GM06990 (cell line): ENCODE data around the gene FAF2.
A peak's percentile ranks its signal among the peaks of the same experiment; 100 is the strongest.

Source experiments
- DNase-seq: peaks from one replicate; pipeline ENCODE4 v3.0.0-alpha.2; 2011; ENCODE audit not compliant: insufficient read length; ENCODE audit errors: extremely low read depth
- H3K27me3 ChIP-seq: replicated peaks from 2 replicates; pipeline ENCODE4 v1.6.0; 2011; ENCODE audit warnings: low read length; ENCODE audit not compliant: control insufficient read depth, insufficient read depth
- H3K36me3 ChIP-seq: 2 replicates; pipeline ENCODE4 v1.5.1; 2011; ENCODE audit warnings: low read length; ENCODE audit not compliant: control insufficient read depth, insufficient read depth
- H3K4me3 ChIP-seq: replicated peaks from 2 replicates; pipeline ENCODE4 v1.5.1; 2011; ENCODE audit warnings: low read depth, mild to moderate bottlenecking, control low read depth, low read length
- TF ChIP-seq, protein P1 (sequence below): IDR thresholded peaks from 2 replicates; pipeline ENCODE4 v1.5.1; 2011; ENCODE audit warnings: low read length, control low read depth, mild to moderate bottlenecking, inconsistent platforms; ENCODE audit not compliant: insufficient read depth, poor library complexity, severe bottlenecking

Gene FAF2, protein sequence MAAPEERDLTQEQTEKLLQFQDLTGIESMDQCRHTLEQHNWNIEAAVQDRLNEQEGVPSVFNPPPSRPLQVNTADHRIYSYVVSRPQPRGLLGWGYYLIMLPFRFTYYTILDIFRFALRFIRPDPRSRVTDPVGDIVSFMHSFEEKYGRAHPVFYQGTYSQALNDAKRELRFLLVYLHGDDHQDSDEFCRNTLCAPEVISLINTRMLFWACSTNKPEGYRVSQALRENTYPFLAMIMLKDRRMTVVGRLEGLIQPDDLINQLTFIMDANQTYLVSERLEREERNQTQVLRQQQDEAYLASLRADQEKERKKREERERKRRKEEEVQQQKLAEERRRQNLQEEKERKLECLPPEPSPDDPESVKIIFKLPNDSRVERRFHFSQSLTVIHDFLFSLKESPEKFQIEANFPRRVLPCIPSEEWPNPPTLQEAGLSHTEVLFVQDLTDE

DNA sequence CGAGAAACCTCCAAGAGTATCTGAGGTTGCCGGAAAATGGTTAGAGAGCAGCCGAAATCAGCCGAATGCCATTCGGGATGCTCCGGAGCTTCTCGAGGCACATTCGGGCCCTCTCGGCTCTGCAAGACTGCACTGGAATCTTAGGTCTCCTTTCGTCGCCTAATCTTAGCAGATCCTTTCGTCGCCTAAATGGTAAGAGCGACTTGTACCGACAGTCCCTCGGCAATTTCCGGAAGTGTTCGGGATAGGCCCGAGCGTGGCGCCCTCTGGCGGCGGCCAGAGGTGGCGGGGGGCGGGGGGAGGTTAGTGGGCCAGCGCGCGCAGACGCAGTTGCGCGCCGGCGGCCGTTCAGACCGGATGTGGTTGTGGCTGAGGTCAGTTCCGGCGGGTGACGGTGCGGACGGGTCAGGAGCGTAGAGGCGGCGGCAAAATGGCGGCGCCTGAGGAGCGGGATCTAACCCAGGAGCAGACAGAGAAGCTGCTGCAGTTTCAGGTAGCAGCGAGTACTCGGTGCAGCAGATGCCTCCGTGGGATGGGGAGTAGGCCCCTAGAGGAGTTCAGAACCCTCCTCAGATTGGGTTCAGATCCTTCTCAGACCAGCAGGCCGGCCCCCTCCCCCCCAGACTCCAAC is at the start of gene FAF2:
FAF2 (plus strand) TSS at position 408 of the 631 bp plus-strand sequence; CDS start at position 431, 23 bp downstream.
- TF ChIP-seq, protein P1, sequence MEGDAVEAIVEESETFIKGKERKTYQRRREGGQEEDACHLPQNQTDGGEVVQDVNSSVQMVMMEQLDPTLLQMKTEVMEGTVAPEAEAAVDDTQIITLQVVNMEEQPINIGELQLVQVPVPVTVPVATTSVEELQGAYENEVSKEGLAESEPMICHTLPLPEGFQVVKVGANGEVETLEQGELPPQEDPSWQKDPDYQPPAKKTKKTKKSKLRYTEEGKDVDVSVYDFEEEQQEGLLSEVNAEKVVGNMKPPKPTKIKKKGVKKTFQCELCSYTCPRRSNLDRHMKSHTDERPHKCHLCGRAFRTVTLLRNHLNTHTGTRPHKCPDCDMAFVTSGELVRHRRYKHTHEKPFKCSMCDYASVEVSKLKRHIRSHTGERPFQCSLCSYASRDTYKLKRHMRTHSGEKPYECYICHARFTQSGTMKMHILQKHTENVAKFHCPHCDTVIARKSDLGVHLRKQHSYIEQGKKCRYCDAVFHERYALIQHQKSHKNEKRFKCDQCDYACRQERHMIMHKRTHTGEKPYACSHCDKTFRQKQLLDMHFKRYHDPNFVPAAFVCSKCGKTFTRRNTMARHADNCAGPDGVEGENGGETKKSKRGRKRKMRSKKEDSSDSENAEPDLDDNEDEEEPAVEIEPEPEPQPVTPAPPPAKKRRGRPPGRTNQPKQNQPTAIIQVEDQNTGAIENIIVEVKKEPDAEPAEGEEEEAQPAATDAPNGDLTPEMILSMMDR: peak; percentile 81
- Histone ChIP-seq H3K27me3 (no peaks in the 10 kb centered on the region), H3K36me3 (no peaks in the 10 kb centered on the region), H3K4me3 (peak within 1 kb of the TSS; percentile 98)
- peak; percentile 99 for DNase-seq

DNA sequence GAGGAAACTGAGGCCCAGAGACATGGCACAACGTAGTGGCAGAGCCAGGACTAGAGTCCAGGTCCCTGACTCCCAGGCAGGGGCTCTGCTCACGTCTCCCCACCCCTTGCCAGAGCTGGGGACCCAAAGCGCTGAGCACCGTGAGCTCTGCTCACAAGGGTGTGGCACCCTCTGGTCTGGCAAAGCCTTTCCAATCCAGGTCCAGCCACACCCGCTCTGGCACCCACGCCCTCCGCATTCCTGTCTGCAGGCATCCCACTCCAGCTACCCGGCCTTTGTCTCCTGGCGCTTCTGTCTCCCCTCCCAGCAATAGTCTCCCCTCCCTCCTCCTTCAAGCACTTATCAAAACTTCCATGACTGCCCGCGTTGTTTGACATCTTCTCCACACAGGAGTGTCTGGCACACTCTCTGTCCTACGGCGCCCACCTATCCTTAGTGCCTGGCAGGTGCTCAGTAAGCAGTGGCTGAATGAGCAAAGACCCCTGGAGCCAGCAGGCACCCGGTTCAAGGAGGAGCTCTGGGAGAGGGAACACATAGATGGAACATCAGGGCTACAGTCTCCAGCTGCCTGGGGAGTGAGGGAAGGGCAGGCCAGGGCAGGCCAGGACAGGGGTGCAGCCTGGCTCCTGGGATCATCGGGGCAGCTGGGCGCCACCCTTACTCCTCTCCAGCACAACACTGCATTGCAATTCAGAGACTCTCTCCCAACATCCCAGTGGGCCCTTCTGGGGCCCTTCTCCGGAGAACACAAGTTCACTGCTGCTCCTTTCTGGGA is 47.6 kb upstream of the FAF2 start:
- Histone ChIP-seq H3K4me3 (no peak overlapping the region), H3K27me3 (no peaks in the 10 kb centered on the region), H3K36me3 (no peaks in the 10 kb centered on the region; the same call in none of the 2 replicates)
- no peak for DNase-seq
- TF ChIP-seq, protein P1: no peak

DNA sequence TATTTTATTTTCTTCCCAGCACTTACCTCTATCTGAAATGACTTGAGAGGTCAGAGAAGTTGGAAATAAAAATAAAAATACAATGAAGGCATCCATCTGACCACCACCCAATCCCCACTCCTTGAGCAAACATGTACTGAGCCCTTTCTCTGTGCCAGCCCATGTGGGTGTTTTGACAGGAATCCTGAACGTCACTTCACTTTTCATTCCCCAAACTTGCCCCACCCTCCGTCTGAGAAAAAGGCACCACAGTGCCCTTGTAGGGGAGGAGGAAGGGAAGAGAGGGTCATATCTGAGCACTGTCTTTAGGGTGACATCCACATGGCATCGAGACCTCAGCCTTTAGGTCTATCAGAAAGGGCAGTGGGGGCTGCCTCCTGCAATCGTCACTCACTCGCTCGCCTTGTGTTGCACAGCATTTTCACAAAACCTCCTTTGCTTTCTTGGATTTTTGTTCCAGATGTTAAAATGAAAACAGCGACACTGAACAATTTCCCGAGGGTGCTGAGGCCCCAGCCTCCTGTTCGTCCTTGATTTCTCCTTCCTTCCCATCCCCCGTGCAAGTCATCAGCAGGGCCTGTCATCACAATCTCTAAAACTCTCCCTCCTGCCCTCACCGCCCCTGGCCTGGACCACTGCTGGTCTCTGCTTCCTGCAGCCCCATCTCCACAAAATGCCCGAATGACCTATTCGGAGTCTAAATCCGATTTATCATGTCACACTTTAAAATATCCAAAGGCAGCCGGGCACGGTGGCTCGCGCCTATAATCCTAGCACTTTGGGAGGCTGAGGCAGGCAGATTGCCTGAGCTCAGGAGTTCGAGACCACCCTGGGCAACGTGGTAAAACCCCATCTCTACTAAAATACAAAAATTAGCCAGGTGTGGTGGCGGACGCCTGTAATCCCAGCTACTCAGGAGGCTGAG is 46.6 kb upstream of the FAF2 start:
- Histone ChIP-seq H3K27me3 (no peaks in the 10 kb centered on the region), H3K36me3 (peaks cover 2% of the 10 kb centered on the region; the same call in 1 of the 2 replicates), H3K4me3 (no peak overlapping the region)
- DNase-seq: no peak
- TF ChIP-seq, protein P1: no peak

DNA sequence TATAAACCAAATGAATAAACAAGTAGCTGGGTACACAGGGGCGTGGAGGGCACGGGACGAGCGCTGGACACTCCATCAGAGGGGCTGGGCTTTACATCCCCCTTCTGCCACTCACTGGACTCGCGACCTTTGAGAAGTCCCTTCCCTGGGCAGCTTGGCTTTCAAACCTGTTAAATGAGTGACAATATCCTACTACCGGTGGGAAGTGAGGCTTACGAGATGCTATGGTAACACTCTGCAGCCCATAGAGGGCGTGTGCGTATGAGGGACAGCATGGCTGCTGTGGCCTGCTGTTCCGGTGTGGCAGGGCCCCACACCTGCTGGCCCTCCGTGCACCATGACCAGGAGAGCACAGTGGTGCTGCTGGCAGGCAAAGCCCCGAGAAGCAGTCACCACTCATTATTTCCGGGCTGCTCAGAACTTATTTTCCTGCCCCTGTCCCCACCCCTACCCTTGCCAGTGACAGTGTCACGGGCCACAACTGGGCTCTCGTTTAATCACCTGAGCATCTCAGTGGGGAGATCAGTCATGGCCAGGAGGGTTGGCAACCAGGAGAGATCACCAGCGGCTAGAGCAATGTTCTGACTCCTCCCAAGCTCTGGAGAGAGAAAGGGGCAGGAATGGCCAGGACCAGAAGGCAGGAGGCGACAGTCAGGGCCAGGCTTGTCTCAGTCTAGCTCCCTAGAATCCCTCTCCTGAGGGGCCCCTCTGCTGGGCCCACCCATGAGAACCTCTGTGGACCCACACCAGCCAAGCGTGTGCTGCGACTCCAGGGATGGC is 42.3 kb upstream of the FAF2 start:
- no peak for DNase-seq
- TF ChIP-seq, protein P1: peak; percentile 7
- Histone ChIP-seq H3K4me3 (no peak overlapping the region), H3K36me3 (peaks cover 6% of the 10 kb centered on the region), H3K27me3 (no peaks in the 10 kb centered on the region)
